ENCODE measurements around the gene PARVA.

DNA sequence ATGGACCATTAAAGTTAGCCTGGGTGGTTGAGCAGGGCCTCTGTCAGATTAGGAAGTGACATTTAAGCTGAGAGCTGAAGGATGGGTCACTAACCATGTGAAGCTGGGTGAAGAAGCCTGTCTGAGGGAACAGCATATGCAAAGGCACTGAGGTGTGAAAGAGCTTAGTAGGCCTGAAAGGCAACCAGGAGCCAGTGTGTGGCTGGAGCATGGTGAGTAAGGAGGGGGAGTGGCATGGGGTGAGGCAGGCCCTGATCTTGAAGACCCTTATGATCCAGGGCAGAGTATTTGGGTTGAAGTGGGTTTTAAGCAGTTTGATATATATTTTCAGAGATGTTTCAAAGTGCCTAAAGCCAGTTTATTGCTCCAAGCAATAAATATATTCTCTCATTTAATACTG lies 48.8 kb downstream of the PARVA start:
- TF ChIP-seq, protein P1, sequence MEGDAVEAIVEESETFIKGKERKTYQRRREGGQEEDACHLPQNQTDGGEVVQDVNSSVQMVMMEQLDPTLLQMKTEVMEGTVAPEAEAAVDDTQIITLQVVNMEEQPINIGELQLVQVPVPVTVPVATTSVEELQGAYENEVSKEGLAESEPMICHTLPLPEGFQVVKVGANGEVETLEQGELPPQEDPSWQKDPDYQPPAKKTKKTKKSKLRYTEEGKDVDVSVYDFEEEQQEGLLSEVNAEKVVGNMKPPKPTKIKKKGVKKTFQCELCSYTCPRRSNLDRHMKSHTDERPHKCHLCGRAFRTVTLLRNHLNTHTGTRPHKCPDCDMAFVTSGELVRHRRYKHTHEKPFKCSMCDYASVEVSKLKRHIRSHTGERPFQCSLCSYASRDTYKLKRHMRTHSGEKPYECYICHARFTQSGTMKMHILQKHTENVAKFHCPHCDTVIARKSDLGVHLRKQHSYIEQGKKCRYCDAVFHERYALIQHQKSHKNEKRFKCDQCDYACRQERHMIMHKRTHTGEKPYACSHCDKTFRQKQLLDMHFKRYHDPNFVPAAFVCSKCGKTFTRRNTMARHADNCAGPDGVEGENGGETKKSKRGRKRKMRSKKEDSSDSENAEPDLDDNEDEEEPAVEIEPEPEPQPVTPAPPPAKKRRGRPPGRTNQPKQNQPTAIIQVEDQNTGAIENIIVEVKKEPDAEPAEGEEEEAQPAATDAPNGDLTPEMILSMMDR (IDR thresholded peaks at IDR 0.05; ENCODE audit: insufficient read depth, low read depth, low read length), result no peak
- TF ChIP-seq EZH2 (IDR thresholded peaks at IDR 0.05; ENCODE audit: insufficient read depth, low read length), result no peak

All from astrocyte (in vitro differentiated cells and primary cell).